WERI-Rb-1 (cell line): ENCODE measurements around the gene ITIH2.
"Not testable (repeated sequence)": the region's sequence is repeated elsewhere in the genome, so short reads cannot be mapped to it uniquely, and the experiment has no call there.

Source experiments
- DNase-seq: peaks from one replicate; pipeline ENCODE4 v3.0.0-alpha.2; 2020
- H3K27ac ChIP-seq: fragments of 250-450 bp; sonication (Bioruptor Pico); 2 replicates; pipeline ENCODE4 v1.5.1; 2020; ENCODE audit warnings: mild to moderate bottlenecking, moderate library complexity
- H3K27me3 ChIP-seq: fragments of 250-450 bp; sonication (Bioruptor Pico); 2 replicates; pipeline ENCODE4 v1.5.1; 2021; ENCODE audit warnings: mild to moderate bottlenecking, low read depth, moderate library complexity; ENCODE audit not compliant: insufficient read depth, severe bottlenecking
- H3K36me3 ChIP-seq: fragments of 250-450 bp; sonication (Bioruptor Pico); 2 replicates; pipeline ENCODE4 v1.5.1; 2020; ENCODE audit warnings: mild to moderate bottlenecking, moderate library complexity
- H3K4me3 ChIP-seq: 2 replicates; pipeline ENCODE4 v1.5.1; 2011; ENCODE audit warnings: low read depth, mild to moderate bottlenecking, control low read depth, low read length
- H3K9me3 ChIP-seq: fragments of 250-450 bp; sonication (Bioruptor Pico); 2 replicates; pipeline ENCODE4 v1.5.1; 2021; ENCODE audit warnings: mild to moderate bottlenecking, moderate library complexity; ENCODE audit not compliant: severe bottlenecking
- TF ChIP-seq, protein P1 (sequence below): IDR thresholded peaks from 2 replicates; pipeline ENCODE4 v1.5.1; 2011; ENCODE audit warnings: low read depth, mild to moderate bottlenecking, control low read depth, inconsistent platforms, low read length

Gene ITIH2

GRCh38 chr10:7767209-7767608 lies 64.1 kb downstream of the ITIH2 start:
- H3K4me3 ChIP-seq = no peak overlapping the region
- no peak for DNase-seq
- H3K36me3 ChIP-seq = no peaks in the 10 kb centered on the region
- no peaks in the 10 kb centered on the region for H3K27me3 ChIP-seq
- H3K27ac ChIP-seq = no peak overlapping the region
- H3K9me3 ChIP-seq = no peaks in the 10 kb centered on the region
- TF ChIP-seq, protein P1, sequence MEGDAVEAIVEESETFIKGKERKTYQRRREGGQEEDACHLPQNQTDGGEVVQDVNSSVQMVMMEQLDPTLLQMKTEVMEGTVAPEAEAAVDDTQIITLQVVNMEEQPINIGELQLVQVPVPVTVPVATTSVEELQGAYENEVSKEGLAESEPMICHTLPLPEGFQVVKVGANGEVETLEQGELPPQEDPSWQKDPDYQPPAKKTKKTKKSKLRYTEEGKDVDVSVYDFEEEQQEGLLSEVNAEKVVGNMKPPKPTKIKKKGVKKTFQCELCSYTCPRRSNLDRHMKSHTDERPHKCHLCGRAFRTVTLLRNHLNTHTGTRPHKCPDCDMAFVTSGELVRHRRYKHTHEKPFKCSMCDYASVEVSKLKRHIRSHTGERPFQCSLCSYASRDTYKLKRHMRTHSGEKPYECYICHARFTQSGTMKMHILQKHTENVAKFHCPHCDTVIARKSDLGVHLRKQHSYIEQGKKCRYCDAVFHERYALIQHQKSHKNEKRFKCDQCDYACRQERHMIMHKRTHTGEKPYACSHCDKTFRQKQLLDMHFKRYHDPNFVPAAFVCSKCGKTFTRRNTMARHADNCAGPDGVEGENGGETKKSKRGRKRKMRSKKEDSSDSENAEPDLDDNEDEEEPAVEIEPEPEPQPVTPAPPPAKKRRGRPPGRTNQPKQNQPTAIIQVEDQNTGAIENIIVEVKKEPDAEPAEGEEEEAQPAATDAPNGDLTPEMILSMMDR = no peak

- no peaks in the 10 kb centered on the region for H3K36me3 ChIP-seq
- H3K4me3 ChIP-seq = no peak overlapping the region
- H3K9me3 ChIP-seq = no peaks in the 10 kb centered on the region
- DNase-seq = no peak
- TF ChIP-seq, protein P1 = no peak
- no peaks in the 10 kb centered on the region for H3K27me3 ChIP-seq
- H3K27ac ChIP-seq = no peak overlapping the region
Measured at GRCh38 chr10:7768417-7768816, 65.3 kb downstream of the ITIH2 start.

DNA sequence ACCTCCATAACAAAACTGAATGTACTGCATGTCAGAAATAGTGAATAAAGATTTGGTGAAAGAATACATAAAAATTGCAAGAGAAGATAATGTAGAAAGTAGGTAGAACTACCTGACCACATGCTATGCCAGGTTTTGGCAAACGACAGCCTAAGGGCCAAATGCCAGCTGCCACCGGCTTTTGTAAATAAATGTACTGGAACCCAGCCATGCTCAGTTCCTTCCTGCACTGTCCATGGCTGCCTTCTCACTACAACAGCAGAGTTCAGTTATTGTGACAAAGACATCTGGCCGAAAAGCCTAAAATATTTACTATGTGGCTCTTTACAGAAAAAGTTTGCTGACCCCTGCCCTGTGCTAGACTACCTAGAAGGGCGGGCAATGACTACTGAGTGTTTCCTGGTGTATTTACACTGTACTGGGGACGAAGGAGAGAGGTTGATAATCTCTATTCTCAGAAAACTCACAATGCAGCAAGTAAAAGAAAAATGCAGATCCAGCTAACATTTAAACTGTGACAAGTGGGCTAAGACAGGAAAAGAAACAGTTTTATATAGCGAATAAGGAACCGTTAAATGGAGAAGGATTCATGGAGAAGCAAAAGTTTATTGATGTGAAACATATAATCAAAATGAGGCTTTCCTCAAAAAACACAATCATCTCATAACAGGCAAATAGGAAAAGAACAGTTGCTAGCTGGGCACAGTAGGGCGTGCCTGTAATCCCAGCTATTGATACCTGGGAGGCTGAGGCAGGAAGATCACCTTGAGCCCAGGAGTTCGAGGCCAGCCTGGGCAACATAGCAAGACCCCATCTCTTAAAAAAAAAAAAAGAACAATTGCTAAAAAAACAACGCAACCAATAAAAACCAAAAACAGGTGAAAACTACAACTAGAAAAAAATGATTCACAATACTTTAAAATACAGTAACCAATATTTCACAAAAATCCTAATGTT lies 71.0 kb downstream of the ITIH2 start:
- DNase-seq = no peak
- no peak overlapping the region for H3K4me3 ChIP-seq
- H3K27ac ChIP-seq = no peak overlapping the region
- no peaks in the 10 kb centered on the region for H3K9me3 ChIP-seq
- TF ChIP-seq, protein P1 = no peak
- H3K27me3 ChIP-seq = no peaks in the 10 kb centered on the region
- H3K36me3 ChIP-seq = peaks cover 4% of the 10 kb centered on the region; the same call in 1 of the 2 replicates

GRCh38 chr10:7776777-7777176 lies 73.7 kb downstream of the ITIH2 start:
- Histone ChIP-seq H3K9me3 (no peaks in the 10 kb centered on the region), H3K36me3 (peaks cover 4% of the 10 kb centered on the region; the same call in 1 of the 2 replicates), H3K4me3 (no peak overlapping the region), H3K27me3 (no peaks in the 10 kb centered on the region), H3K27ac (no peak overlapping the region)
- TF ChIP-seq, protein P1 = no peak
- DNase-seq = no peak

DNA sequence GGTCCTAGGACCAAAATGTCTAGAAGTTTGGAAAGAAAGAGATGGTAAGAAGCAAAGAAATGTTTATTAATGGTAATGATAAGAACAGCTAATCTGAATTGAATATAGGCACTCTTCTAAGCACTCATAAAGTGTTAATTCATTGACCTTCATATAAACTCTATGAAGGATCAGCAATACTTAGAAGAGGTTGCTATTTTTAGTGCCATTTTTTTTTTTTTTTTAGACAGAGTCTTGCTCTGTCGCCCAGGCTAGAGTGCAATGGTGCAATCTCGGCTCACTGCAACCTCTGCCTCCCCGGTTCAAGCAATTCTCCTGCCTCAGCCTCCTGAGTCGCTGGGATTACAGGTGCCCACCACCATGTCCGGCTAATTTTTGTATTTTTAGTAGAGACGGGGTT lies 79.1 kb downstream of the ITIH2 start:
- H3K4me3 ChIP-seq, H3K36me3 ChIP-seq, H3K27me3 ChIP-seq, H3K27ac ChIP-seq, DNase-seq, H3K9me3 ChIP-seq: not testable (repeated sequence)

- no peaks in the 10 kb centered on the region for H3K27me3 ChIP-seq
- TF ChIP-seq, protein P1 = no peak
- H3K27ac ChIP-seq = no peak overlapping the region
- H3K9me3 ChIP-seq = no peaks in the 10 kb centered on the region
- no peak for DNase-seq
- H3K36me3 ChIP-seq = peaks cover 3% of the 10 kb centered on the region; the same call in 1 of the 2 replicates
- no peak overlapping the region for H3K4me3 ChIP-seq
Measured at GRCh38 chr10:7786430-7786829, 83.3 kb downstream of the ITIH2 start.
